HG03520 (cell line): ENCODE measurements around the gene APOLD1.
"Not testable (repeated sequence)": the region's sequence is repeated elsewhere in the genome, so short reads cannot be mapped to it uniquely, and the experiment has no call there.

Experiments used
- ATAC-seq: cut with Tn5 transposase; IDR thresholded peaks from one replicate; pipeline ENCODE4 v1.9.1; 2021; ENCODE audit warnings: mild to moderate bottlenecking, moderate library complexity; ENCODE audit not compliant: unreplicated experiment

APOLD1 gene

DNA sequence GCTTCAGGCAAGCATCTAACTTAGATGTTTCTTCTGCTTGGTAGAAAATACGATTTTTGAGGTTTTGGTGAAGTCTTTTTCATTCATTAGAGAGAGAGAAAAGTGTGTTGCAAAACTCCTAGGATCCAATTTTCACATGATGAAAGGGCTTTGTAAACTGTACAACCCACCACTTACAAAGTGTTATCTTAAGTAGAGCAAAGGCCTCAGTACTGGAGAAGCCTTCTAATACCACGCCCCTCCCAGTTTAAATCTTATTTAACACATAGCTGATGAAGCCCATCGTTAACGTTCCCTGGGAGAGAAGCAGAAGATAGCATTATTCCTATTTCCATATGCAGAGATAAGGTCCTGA lies 869 bp downstream of the APOLD1 start:
- no peak for ATAC-seq

DNA sequence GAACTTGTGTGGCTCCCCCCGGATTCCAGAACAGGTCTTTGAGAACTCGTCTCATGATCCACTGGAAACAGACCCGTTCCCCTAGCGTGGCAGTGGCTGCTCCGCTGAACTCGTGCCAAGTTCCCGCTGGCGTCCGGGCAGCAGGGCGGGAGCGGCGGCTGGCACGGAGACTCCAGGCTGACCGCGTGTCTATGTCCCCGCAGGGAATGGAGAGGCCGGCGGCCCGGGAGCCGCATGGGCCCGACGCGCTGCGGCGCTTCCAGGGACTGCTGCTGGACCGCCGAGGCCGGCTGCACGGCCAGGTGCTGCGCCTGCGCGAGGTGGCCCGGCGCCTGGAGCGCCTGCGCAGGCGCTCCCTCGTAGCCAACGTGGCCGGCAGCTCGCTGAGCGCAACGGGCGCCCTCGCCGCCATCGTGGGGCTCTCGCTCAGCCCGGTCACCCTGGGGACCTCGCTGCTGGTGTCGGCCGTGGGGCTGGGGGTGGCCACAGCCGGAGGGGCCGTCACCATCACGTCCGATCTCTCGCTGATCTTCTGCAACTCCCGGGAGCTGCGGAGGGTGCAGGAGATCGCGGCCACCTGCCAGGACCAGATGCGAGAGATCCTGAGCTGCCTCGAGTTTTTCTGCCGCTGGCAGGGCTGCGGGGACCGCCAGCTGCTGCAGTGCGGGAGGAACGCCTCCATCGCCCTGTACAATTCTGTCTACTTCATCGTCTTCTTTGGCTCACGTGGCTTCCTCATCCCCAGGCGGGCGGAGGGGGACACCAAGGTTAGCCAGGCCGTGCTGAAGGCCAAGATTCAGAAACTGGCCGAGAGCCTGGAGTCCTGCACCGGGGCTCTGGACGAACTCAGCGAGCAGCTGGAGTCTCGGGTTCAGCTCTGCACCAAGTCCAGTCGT lies 1.5 kb downstream of the APOLD1 start:
- peak; percentile 69 for ATAC-seq

DNA sequence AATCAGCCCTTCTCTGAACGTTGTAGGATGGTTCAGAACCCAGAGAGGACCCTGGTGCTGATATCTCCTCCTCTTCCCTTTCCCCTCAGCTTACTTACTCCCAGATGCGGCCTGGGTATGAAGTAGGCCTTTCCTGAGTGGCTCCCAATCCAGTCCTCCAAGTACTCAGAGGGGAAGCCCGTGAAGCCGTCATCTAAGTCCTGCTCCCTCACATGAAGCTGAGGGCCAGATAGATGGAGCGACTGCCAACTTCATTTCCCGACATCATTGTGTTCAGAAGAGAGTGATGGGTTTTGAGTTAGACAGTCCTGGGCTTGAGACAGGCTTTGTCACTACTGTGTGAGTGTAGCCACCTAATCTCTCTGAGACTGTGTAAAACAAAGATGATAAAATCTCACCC lies 2.7 kb downstream of the APOLD1 start:
- no peak for ATAC-seq

DNA sequence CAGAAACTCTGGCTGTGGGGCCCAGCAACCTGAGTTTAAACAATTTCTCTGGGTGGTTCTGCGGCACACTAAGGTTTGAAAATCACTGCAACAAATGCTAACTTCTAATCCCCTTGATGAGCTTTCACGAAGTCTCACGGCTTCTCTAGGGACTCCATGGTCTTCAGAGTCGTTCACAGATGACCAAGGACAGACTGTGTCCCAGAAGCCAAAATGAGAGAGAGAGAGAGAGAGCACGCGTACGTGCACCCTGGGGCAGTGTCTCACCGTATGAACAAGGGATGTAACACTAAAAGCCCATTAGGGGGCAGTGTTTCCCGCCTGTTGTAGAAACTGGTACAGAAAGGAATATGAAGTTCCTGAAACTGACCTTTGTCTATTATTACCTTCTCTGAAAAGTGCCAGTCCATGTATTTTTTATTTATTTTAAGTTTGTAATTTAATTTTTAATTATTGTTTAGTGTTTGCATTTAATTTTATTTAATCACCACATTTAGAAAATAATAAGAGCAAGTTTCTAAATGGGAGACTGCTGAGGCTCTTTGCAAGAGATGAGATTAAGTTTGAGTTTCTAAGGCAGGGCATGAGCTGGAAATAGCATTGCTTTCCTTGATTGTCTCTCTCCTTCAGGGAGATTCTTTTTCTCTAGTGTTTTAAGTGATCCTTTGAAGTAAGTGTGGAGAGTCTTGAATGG lies 3.4 kb downstream of the APOLD1 start:
- ATAC-seq: peak; percentile 57

DNA sequence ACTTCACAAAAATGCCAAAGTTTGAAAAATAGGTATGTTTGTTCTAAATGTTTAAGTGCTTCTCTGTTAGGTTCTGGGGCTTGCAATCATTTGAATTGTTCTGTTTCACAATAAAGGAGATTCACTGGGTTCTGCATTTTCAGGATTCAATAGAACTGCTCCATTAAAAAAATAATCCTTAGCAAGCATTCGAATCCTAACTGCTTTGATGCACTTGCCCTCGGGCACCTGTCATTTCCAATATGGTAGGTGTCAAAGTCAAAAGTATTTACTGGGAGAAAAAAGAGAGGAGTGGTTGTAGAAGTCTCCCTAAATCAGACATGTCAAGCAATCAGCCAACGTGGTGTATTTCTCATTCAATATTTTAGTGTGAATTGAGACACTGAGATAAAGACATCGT lies 5.5 kb downstream of the APOLD1 start:
- ATAC-seq: no peak

DNA sequence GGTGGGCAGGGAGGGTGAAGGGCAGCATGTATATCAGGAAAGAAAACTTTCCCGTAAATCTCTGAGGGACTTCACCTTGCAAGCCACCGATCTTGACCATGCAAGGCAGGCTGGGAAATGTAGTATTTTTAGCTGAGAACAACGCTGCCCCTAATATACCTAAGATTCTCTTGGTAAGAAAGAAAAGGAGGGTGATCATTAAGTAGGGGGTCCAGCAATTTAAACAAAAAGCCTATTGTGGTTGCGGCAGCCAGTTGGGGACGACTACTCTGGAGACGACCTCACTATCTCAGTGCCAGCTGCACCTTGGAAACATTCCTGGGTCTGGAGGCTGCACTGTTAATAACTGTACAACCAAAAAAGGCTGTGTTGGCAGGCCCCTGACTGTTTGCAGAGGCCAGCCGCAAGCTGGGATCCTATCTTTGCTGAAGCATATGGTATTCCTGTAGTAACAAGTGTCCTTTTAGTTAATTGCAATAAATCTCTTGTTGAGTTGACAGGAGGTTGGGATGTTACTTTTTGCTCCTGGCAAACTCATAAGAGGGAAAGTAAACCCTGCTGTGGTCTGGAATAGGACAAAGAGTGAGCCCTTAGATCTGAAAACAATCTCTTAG lies 6.4 kb downstream of the APOLD1 start:
- no peak for ATAC-seq

DNA sequence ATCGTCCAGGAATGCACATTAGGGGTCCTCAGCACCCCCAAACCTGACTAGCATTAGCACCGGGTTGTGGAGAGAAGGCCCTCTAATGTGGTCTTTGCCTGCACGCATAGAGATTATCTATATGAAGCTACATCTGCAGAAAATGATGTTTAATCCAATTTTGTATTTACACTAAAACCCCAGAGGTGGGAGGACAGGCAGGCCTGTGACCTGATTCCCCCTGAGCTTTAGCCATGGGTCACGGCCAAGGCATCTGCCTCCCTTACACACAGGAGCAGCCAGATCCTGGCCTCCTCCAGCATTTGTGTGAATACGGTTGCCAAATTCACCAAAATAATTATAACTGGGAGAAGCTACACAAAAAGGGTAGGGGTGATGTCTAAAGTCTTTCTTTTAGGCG lies 7.0 kb downstream of the APOLD1 start:
- no peak for ATAC-seq

DNA sequence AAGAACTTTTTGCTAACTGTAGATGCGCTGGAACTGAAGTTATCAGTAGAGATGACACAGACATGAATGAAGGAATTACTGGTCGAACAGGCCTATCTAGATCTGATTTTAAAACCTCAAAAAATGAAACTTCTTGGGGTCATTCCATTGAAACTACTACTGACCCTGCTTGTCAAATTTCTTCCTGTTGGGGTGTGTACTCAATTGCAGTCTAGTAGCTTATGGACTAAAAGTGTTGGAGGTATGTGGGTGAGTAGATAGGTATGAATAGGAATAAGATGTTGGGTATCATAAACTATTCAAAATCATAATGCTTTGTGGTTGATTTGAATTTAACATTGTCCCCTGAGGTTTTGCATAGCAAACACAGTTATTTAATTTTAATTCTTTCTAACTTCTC lies 9.2 kb downstream of the APOLD1 start:
- no peak for ATAC-seq

DNA sequence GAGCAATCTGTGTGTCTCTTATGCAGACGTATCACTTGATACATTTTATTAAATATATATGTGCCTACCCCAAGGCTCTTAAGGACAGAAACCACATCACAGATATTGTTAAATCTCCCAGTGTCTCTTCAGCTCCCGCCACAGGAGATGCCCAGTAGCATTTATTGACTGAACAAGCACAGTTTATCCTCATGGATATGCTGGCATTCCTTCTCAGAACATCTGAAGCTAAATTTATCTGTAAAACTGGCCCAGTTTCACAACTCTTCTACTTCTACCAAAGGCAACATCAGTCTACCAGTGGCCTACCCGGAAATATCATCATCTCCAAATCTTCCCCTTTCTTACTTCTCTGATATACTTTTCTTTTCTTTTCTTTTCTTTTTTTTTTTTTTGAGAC lies 10.7 kb downstream of the APOLD1 start:
- no peak for ATAC-seq

DNA sequence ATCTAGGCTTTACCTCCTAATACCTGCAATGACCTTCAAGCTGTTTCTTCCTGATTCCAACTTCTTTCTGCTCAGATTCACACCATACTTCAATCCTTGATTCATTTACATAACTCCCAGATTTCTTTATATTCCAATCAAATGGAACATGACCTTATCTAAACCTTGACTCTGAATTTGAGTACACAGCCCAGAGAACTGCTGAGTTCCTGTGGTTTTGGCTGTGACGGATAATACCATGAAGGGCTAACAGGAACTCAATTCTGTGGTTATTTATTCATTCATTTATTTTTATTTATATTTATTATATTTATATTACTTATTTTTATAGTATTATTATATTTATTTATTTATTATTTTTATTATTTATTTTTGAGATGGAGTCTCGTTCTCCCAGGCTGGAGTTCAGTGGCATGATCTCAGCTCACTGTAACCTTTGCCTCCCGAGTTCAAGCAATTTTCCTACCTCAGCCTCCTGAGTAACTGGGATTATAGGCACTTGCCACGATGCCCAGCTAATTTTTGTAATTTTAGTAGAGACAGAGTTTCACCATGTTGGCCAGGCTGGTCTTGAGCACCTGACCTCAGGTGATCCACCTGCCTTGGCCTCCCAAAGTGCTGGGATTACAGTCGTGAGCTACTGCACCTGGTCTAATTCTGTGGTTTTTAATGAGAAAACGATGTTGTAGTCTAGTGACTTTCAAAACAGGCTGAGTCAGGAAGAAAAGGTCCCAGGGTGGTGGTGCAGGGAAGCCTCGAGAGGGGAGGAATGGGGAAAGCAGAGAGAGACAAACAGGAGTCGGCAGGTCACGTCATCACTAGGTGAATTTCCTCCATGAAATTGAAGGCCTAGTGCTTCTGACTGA lies 11.7 kb downstream of the APOLD1 start:
- ATAC-seq: no peak

DNA sequence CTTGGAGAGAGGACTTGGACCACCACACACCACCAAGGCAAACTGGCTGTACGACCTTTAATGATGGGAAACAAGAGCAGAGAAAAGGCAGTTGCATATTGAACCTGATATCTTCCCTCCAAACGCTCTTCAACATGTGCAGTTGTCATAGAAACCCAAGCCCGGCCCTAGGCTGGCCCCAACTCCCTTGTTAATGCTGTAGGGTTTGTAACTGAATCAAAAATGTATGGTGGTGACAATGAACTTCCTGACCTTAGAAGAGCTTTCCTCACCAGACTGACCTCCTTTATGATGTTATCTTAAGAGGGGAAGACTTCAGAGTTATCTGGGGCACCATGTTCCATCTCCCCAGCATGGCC lies 12.3 kb downstream of the APOLD1 start:
- no peak for ATAC-seq

DNA sequence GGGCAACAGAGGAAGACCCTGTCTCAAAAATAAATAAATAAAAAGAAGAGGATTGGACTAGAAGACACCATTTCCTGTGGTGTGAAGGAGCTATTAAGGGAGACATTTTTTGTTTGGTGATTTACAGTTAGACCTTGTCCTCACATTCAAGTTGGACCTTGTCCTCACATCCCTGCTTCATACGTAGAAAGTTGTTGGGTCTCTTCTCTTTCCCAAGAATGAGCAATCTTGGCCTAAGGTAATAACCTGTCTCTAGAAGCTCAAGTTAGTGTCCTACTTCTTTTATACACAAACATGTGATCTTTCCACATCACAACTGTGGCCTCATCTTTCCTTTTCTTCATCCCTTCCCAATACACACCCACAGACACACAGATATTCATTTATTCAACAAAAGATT lies 13.0 kb downstream of the APOLD1 start:
- no peak for ATAC-seq

DNA sequence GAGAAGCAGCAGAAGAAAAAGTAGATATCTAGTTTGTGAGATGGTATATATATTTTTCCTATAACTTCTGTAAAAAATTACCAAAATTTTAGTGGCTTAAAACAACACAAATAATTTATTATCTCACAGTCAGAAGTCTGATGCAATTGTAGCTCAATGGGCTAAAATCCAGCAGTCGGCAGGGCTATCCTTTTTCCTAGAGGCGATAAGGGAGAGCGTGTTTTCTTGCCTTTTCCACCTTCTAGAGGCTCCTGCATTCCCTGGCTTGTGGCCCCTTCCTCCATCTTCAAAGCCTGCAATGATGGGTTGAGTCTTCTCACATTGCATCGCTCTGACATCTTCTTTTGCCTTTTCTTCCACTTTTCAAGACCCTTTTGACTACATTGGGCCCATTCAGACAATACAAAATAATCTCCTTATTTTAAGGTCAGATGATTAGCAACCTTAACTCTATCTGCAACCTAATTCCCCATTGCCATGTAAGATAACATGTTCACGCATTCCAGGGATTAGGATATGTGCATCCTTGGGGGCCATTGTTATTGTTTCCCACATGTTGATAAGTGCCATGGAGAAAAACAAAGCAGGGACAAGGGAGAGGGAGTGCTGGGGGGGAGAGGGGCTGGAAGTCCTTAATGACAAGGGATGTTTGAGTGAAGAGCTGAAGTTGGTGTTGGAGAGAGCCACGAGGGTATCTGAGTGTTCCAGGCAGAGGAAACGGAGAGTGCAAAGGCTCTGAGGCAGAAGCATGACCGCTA lies 13.9 kb downstream of the APOLD1 start:
- no peak for ATAC-seq

DNA sequence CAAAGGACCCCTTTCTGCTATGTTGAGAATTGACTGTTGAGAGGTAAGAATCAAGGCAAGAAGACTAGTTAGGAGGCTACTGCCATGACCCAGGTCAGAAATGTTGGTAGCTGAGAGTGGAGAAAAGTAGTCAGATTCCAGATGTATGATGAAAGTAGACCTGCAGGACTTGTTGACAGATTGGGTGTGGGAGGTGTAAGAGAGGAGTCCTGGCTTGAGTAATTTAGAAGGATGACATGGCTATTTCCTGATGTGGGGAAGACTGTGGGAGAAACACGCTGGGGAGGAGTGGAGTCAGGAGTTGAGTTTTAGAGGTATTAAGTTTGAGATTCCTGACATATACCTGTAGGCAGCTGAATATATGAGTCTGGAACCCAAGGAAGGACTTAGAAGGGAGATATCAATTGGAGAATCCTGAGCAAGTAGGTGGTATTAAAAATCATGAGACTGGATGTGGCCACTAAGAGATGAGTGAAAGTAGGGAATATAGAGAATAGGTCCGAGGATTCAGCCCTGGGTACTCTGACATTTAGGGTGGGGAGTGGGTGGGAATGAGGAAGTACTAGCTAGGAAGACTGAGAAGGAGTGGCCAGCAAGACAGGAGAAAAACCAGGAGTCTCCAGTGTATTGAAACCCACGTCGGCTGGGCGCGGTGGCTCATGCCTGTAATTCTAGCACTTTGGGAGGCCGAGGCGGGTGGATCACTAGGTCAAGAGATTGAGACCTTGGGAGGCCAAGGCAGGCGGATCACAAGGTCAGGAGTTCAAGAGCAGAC lies 15.1 kb downstream of the APOLD1 start:
- no peak for ATAC-seq

DNA sequence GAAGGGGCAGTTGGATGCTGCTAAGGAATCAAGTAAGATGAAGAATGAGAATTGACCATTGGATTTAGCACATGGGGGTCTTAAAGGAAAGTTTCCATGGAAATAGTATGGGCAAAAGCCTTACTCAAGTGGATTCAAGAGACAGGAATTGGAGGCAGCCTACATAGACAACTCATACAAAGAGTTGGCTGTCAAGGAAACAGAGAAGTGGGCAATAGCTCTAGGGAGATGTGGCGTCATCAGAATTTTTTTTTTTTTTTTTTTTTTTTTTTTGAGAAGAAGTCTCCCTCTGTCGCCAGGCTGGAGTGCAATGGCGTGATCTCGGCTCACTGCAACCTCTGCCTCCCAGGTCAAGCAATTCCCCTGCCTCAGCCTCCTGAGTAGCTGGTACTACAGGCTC lies 16.2 kb downstream of the APOLD1 start:
- ATAC-seq: not testable (repeated sequence)

DNA sequence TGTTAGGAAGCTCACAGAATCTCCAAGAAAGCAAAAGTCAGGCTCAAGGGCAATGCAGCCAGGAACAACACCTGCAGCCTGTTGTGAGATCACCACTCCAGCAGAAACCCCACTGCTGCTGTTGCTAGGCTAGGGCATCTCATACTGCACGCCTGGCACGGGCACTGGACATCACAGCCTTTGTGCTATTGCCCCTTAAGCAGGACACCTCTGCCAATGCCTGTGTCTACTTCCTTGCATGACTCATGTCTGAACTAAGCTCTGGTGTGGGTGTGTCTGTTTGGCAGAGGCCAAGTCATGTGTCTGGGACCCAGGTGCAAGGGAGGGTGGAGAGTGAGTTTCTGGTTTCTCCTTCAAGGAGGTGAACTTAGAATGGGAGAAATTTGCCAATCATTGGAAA lies 17.7 kb downstream of the APOLD1 start:
- ATAC-seq: peak; percentile 80

DNA sequence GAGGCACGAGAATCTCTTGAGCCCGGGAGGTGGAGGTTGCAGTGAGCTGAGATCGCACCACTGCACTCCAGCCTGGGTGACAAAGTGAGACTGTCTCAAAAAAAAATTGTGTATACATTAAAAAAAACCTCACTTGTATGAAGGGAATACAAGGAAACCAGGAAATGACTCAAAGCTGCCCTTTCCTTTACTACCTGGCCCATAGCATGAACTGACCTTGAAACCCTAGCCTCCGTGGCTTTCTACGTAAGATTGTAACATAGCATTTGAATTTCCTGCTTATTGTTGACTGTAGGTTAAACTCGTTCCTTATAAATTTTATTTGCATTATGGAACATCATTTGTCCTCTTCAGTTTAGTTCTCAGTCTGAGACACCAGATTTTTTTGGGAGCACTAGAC lies 18.6 kb downstream of the APOLD1 start:
- ATAC-seq: no peak

DNA sequence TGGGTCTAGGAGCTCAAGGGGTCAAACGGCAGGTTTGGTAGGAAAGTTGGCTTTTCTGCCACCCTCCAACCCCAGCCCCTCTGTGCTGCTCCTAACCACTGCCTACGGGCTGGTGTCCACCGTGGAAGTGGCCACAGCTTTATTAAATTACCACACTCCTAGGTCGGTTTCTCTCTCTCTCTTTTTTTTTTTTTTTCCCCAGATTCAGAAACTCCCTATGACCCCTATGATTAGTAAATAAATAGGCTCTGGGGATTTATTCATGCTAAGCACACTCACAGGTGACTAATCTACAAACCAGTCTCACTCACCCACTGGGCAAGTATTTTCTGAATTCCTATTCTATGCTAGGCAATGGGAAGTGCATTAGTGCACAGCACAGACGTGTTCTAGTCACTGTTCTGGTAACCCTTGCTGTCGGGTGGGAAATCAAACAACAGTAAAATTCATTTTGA lies 19.0 kb downstream of the APOLD1 start:
- ATAC-seq: no peak

DNA sequence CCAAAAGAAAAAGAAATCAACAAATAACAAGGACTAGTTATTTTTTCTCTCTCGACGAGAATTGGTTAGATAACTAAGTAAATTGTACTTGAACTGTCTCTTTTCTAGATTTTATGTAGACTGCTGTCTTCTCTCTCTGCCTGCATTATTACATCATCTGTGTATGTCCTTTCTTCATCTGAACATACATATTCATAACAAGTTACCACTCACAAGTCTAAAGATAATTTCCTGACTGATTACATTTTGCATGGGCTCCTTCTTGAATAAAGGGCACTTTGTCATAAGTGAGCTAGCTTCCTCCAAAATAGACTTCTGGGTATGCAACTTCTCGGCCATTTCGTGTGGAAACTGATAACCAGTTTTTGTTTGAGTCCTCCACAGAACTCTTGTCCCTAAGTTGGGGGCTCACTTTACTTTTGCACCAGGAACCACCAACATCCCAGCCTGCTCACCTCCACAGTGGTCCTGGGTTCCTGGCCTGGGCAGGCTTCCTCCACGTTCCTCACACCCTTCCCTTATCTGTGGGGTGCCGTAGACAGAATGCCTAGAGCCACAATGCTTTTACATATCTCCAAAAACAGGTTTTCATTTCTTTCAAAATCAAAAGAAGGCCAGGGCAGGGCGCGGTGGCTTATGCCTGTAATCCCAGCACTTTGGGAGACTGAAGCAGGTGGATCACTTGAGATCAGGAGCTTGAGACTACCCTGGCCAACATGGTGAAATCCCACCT lies 21.5 kb downstream of the APOLD1 start:
- no peak for ATAC-seq
